ENCODE data around the gene CHST9.
"Not testable (repeated sequence)": the region's sequence is repeated elsewhere in the genome, so short reads cannot be mapped to it uniquely, and the experiment has no call there.

CHST9 gene

GRCh38 chr18:27004056-27004829 is 180.9 kb downstream of the CHST9 start:
- DNase-seq: no peak

GRCh38 chr18:26999797-27000196 is 185.3 kb downstream of the CHST9 start:
- no peak for DNase-seq

DNA sequence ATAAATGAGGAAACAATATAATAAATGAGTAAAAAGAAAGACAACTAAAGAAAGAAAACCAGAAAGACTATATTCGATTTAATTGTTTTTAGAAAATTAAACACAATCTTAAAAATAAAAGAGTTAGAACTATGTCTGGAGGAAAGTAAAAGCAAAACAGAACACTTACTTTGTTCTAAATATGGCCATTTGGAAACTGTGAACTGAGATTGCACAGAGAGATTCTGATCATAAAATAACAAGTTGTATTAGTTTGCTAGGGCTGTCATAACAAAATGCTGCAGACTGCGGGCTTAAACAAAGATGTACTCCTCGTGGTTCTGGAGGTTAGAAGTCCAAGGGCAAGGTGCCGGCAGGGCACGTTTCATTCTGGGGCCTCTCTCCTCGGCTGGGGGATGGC is 191.5 kb downstream of the CHST9 start:
- no peak for DNase-seq

DNA sequence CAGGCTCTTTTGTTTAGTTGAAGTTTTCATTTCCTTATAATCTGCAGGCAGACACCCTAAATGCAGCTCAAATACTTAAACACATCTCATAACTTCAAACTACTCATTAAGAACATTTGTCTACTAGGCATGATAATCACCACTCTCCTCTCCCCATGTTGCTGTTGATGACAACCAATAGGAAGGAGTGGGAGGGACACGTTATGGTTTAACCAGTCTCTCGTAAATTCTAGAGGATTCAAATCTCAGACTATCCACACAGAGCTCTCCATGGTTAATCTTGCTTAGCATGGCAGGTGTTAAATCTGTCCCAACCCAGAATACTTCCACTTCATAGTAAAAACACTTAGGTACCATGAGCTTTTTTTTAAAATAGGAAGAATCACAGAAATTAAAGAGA is 192.2 kb downstream of the CHST9 start:
- DNase-seq: no peak

GRCh38 chr18:26989842-26990241 is 195.3 kb downstream of the CHST9 start:
- no peak for DNase-seq

GRCh38 chr18:26981360-26982082 is 203.6 kb downstream of the CHST9 start:
- DNase-seq: no peak

DNA sequence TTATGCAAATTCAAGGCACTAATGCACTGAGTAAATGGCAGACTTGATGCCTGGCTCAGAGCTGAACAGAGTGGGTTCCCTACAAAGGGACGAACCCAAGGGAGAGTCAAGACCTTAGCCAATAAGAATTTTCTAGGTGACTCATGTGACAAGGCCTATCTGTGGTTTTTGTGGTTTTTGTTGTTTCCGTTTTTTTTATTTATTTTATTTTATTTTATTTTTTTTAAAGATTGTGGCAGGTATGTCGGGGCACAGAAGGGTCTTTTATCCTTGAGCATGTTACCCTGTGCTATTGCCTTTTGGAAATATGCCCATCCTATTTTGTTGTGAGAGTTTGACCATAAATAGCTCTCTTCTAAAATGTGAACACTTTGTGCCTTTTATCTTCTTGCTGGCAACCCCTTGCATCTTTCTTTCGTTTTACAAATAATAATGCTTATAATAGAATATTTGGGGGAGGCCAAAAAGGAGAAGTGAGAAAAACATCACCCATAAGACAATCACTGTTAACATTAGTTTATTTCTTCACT is 206.2 kb downstream of the CHST9 start:
- DNase-seq: no peak

DNA sequence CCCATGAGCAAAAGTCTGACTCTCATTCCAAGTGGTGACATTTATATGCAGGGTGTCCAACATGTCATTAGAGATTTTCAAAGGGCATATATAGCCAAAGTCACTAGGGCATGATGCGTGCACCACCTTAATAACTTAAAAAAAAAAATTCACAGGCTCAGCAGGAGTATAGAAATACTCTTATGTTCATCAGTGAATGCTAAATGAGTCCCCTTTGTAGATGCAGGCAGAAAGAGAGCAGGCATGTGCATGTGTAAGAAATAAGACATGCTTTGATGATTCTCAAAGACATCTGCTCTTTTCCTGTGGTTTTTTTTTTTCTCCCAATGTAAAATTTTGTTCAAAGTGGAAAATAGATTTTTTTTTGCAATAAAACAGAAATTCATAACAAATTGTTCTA is 207.3 kb downstream of the CHST9 start:
- no peak for DNase-seq

DNA sequence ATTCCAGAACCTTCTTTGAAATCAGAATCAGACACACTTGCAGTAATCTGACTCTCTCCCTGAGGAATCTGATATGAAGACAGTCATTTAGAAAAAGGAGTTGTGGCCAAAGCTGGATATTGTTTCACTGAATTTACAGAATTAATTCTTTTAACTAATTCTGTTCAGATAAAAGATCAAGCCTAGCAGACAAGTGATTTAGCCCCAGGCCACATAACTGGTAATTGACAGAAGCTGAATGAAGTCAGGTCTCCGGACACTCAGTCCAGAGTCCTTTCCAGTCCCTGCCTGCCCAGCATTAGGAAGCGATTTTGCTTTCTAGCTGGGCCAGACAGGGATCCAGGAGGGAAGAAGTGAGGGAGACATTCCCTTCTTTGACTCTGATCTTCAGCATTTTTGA is 208.9 kb downstream of the CHST9 start:
- DNase-seq: no peak

DNA sequence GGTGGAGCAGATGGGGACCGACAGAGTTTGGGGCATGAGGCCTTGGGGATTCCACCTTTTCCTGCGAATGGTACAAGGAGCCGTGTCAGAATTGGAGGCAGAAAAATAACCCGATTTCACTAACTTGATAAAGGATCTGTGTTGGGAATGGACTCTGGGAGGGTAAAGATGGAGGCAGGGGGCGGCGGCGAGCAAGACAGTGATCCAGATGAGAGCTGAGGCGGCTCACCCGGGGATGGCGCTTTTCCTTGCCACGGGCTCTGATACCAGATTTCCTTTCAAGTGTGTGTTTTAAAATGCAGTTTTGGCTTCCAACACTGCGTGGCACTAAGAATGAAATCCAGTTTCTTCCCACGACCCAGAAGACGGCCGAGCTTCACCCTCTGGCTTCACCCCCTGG is 212.6 kb downstream of the CHST9 start:
- not testable (repeated sequence) for DNase-seq

DNA sequence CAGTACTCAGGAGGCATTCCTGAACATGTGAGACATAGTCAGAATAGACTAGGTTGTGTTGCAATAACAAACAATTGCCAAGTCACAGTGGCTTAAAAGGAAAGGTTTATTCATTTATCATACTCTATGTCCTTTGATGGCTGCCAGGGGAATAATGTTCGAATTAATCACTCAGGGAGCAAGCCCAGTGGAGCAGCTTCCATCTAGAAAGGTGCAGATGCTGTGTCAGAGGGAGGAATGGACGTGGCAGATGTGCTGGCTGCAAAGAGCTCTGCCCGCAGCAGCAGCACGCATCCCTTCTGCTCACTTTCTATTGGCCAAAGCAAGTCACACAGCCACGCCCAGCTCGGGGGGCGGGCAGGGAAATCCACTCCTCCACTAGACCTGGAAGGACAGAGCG is 213.7 kb downstream of the CHST9 start:
- no peak for DNase-seq

GRCh38 chr18:26970637-26971036 is 214.5 kb downstream of the CHST9 start:
- DNase-seq: no peak

DNA sequence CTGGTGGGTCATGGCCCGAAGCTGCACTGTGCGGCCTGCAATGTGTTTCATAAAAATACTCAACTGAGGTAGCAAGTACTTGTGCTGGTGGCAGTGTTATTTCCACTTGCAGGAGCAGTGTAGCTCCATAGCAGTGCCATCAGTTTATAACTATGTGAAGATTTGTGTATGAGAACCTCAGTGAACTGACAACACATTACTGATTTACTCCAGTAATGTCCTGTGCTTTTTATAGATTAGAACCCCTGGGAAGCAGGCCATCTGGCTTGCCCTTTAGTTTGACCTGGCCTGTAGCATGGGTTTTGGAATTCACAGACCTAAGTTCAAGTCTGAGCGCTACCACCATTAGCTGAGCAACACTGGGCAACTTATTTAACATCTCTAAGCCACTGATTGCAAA is 219.9 kb downstream of the CHST9 start:
- no peak for DNase-seq

DNA sequence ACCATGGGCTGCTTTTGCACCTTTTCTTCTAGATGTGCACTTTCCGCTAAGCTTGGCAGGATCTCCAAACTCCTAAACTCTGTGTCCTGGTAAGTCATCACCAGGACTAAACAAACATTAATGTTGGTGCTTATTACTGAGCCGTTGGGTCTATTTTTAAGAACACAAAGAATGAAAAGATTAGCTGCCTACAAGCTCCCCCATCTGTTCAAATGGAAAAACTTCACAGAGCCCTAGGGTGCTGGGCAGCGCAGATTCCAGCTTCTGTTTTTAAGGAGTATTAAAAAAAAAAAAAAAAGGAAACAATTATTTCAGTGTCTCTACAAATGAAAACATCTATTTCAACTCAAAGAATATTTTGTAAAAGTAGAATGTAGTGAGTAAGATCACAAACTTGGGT is 221.8 kb downstream of the CHST9 start:
- no peak for DNase-seq

GRCh38 chr18:26961839-26962238 is 223.3 kb downstream of the CHST9 start:
- no peak for DNase-seq

- DNase-seq: no peak
Measured at GRCh38 chr18:26960911-26961310, 224.2 kb downstream of the CHST9 start.

- no peak for DNase-seq
Measured at GRCh38 chr18:26956863-26957262, 228.2 kb downstream of the CHST9 start.

GRCh38 chr18:26948703-26949102 is 236.4 kb downstream of the CHST9 start:
- no peak for DNase-seq

DNA sequence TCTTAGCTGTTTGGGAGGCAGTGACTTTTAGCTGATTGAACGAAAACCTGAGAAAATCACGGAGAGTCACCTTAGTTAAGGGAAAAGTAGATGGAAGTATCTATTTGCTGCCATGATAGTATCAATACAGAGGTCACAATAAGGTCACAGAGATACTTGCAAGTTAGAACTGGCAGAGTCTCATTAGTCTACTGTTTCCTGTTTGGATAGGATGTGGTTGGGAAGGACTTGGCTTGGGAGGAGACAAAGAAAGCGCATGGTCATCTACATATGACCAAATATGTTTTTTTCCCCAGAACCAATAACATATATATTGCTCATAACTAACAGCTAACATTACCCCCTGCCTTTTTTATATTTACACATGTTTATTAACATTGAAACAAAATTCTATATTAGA is 241.2 kb downstream of the CHST9 start:
- no peak for DNase-seq

- no peak for DNase-seq
Measured at GRCh38 chr18:26941584-26941983, 243.5 kb downstream of the CHST9 start.

GRCh38 chr18:26940744-26941398 is 244.2 kb downstream of the CHST9 start:
- DNase-seq: no peak

DNA sequence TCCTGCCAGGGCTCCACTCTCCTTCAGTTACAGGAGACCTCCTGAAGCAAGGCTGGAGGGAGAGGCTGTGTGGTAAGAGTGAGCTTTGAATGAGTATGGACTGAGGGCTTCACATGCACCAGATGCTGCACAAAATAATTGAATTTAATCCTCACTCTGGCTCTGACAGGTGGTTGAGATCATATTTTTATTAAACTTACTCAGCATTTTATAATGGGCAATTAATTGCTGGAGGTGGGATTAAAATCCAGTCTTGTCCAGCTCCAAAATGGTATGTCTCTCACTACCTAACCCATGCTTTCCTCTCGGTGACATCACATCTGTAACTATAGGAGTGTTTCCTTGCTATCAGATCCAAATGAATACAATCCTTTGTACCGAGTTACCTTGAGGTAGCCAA is 253.4 kb downstream of the CHST9 start:
- DNase-seq: no peak

DNA sequence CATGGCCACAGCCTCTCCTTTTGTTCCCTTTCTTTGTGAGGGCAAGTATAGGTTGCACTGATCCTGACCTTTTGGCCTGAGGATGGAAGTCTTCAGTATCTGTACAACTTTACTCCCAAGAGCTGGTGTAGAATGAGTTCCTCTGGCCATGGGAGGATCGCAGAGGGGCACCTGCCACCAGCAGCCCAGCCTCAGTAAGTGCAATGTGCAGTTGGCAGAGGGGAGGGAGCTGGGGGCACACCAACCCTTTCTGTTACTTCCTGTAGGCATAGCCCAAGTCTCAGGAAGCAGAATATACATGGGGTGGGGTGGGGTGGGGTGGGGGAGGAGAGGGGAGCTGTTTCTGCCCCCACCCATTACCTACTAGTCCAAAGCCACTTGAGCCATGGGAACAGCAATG is 254.5 kb downstream of the CHST9 start:
- DNase-seq: no peak

Data from NCI-H2029 (cell line).